Testis (tissue), 3 donors: ENCODE results near the gene FAM20B. TPM values are rescaled to one million over a fixed set of nuclear protein-coding genes. Genes with fewer than 3 reads are reported as not detected.

ENCODE experiments used
- DNase-seq: peaks from one replicate; pipeline ENCODE4 v3.0.0-alpha.2; 2019
- H3K27ac ChIP-seq, 2 donors: fragments of 200-600 bp; sonication (generic); one replicate each; pipeline ENCODE4 v1.5.1; 2019
- H3K27me3 ChIP-seq: fragments of 200-600 bp; sonication (generic); one replicate; pipeline ENCODE4 v1.5.1; 2019
- H3K36me3 ChIP-seq: fragments of 200-600 bp; sonication (generic); one replicate; pipeline ENCODE4 v1.5.1; 2017; ENCODE audit warnings: low read depth; ENCODE audit errors: missing control alignments
- H3K4me1 ChIP-seq: fragments of 200-600 bp; sonication (generic); one replicate; pipeline ENCODE4 v1.5.1; 2019
- H3K4me3 ChIP-seq, 2 donors: fragments of 200-600 bp; sonication (generic); one replicate each; pipeline ENCODE4 v1.5.1; 2017 to 2019
- H3K9me3 ChIP-seq: fragments of 200-600 bp; sonication (generic); one replicate; pipeline ENCODE4 v1.5.1; 2017
- CTCF ChIP-seq, 3 experiments: fragments of 450-650 bp in 2 of 3; fragments of 200-600 bp in 1 of 3; sonication (generic) in 1 of 3; IDR thresholded peaks; one replicate each; pipeline ENCODE4 v1.5.1; 2016 to 2019; ENCODE audit warnings: antibody characterized with exemption in 3 of 3, mild to moderate bottlenecking in 2 of 3, moderate library complexity in 1 of 3
- POLR2A ChIP-seq: fragments of 450-650 bp; IDR thresholded peaks from one replicate; pipeline ENCODE4 v1.6.1; 2017; ENCODE audit warnings: antibody characterized with exemption, mild to moderate bottlenecking, moderate library complexity
- WGBS, 2 donors: methylation state at CpG; one replicate each; pipeline ENCODE4 v1.1.5; 2018; 5-methylcytosine and 5-hydroxymethylcytosine counted together
- intact Hi-C: fragments of 100-400 bp; cut with DNase I; formaldehyde crosslinking; loops from one replicate; pipeline ENCODE4 v1.15.1; 2023; ENCODE audit warnings: low total_unique reads
- polyA plus RNA-seq: library from polyadenylated mRNA; stranded (reverse); fragments of 350-450 nt; fragmentation: Illumina TruSeq; extraction: RNeasy Lipid Tissue Mini Kit (QIAGEN cat#74804); gene quantifications from one replicate; pipeline ENCODE4 v1.2.3, GENCODE V29; 2014; ENCODE audit warnings: low read depth, low replicate concordance; ENCODE audit not compliant: insufficient read depth
- total RNA-seq, 2 donors: library from RNA; depleted of rRNA; stranded (reverse); fragments of >200 nt; gene quantifications; one replicate each; pipeline ENCODE4 v1.2.3, GENCODE V29; 2016

The FAM20B gene
- total and polyA plus RNA-seq, 3 donors from 2014 or later, result 16.8 to 22.3 (median 20.1) TPM

- H3K4me3 ChIP-seq, result no peak overlapping the region
- H3K27me3 ChIP-seq, result no peaks in the 10 kb centered on the region
- TF ChIP-seq CTCF (IDR thresholded peaks at IDR 0.05) (no peak), POLR2A (no peak)
- DNase-seq, result no peak
- 67 to 92% methylated on average over 4 to 8 of the region's 8 CpGs for WGBS, 2 donors
- intact Hi-C loops, result no loop called here
- no peaks in the 10 kb centered on the region for H3K36me3 ChIP-seq
- no peaks in the 10 kb centered on the region for H3K9me3 ChIP-seq
- no peak overlapping the region for H3K27ac ChIP-seq
- H3K4me1 ChIP-seq, result peaks cover 20% of the 10 kb centered on the region
Observed at GRCh38 chr1:179042087-179042486, 16.4 kb downstream of the FAM20B start.

GRCh38 chr1:179042700-179043099 is 17.0 kb downstream of the FAM20B start:
- TF ChIP-seq POLR2A, result no peak
- TF ChIP-seq CTCF (IDR thresholded peaks at IDR 0.05), result no peak
- intact Hi-C loops, result no loop called here
- Histone ChIP-seq H3K27me3 (no peaks in the 10 kb centered on the region), H3K36me3 (no peaks in the 10 kb centered on the region), H3K9me3 (no peaks in the 10 kb centered on the region), H3K27ac (no peak overlapping the region), H3K4me1 (peaks cover 18% of the 10 kb centered on the region), H3K4me3 (no peak overlapping the region)
- no peak for DNase-seq
- WGBS, 2 donors, result 99 to 100% methylated on average over 2 to 5 of the region's 5 CpGs

- Histone ChIP-seq H3K27ac (no peak overlapping the region), H3K36me3 (no peaks in the 10 kb centered on the region), H3K4me1 (peaks cover 13% of the 10 kb centered on the region), H3K4me3 (no peak overlapping the region), H3K27me3 (no peaks in the 10 kb centered on the region), H3K9me3 (no peaks in the 10 kb centered on the region)
- TF ChIP-seq CTCF (IDR thresholded peaks at IDR 0.05), result no peak
- no peak for TF ChIP-seq POLR2A
- 91 to 94% methylated on average over 2 to 4 of the region's 4 CpGs for WGBS, 2 donors
- no peak for DNase-seq
- intact Hi-C loops, result no loop called here
Observed at GRCh38 chr1:179043266-179043665, 17.6 kb downstream of the FAM20B start.

- H3K4me1 ChIP-seq, result peaks cover 8% of the 10 kb centered on the region
- 94 to 96% methylated on average over 5 of the region's 5 CpGs for WGBS, 2 donors
- no peaks in the 10 kb centered on the region for H3K9me3 ChIP-seq
Observed at GRCh38 chr1:179043907-179044306, 18.2 kb downstream of the FAM20B start.

More at GRCh38 chr1:179043907-179044306, 18.2 kb downstream of the FAM20B start:
- Histone ChIP-seq H3K27me3 (no peaks in the 10 kb centered on the region), H3K36me3 (no peaks in the 10 kb centered on the region), H3K4me3 (no peak overlapping the region), H3K27ac (no peak overlapping the region)
- intact Hi-C loops, result no loop called here
- TF ChIP-seq POLR2A, result no peak
- no peak for TF ChIP-seq CTCF (IDR thresholded peaks at IDR 0.05)
- DNase-seq, result no peak
